Fibroblast of mammary gland (primary cell): ENCODE measurements around the gene KRTAP5-3.
"Not testable (repeated sequence)": the region's sequence is repeated elsewhere in the genome, so short reads cannot be mapped to it uniquely, and the experiment has no call there.

Experiments used
- DNase-seq: peaks from one replicate; pipeline ENCODE4 v3.0.0-alpha.2; 2010; ENCODE audit warnings: low read depth
- H3K4me3 ChIP-seq: 2 replicates; pipeline ENCODE4 v1.5.1; 2011; ENCODE audit warnings: low read depth, mild to moderate bottlenecking, low read length, moderate library complexity; ENCODE audit not compliant: control insufficient read depth
- TF ChIP-seq, protein P1 (sequence below): conservative IDR thresholded peaks from 2 replicates; pipeline ENCODE4 v1.5.1; 2011; ENCODE audit warnings: low read depth, low read length, inconsistent platforms; ENCODE audit not compliant: control insufficient read depth, insufficient read depth

The KRTAP5-3 gene

DNA sequence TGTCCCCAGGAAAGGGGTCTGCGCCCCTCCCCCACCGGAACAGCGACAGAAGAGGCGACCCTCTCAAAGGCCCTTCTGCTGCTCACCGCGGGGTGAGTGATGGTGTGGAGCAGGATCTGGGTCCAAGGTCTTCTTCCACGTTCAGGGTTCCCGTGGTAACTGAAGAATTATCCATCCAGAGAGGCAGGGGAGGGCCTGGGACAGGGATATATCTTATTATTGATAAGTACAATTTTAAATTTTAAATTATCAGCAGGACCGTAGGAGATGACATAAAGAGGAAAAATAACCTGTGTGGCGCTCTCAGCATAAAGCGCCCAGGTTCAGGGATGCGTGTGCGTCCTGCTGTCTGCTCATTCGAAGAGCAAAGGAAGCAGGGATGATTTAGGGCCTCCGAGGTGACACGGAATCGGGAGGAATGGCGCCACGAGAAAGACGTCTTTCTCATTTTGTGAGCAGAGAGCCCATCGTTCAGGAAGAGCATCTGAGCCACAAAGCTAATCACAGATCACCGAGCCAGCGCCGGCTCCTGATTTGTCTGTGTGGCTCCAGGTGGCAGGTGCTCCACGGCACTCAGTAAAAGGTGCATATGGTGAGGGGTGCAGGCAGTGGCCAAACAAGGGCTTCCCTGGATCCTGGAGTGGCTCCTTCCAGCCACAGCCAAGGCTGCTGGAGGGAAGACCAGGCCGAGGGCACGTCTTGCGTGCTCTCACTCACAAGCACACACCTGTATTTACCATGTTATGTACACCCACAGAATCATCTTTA is 40.6 kb upstream of the KRTAP5-3 start:
- TF ChIP-seq, protein P1, sequence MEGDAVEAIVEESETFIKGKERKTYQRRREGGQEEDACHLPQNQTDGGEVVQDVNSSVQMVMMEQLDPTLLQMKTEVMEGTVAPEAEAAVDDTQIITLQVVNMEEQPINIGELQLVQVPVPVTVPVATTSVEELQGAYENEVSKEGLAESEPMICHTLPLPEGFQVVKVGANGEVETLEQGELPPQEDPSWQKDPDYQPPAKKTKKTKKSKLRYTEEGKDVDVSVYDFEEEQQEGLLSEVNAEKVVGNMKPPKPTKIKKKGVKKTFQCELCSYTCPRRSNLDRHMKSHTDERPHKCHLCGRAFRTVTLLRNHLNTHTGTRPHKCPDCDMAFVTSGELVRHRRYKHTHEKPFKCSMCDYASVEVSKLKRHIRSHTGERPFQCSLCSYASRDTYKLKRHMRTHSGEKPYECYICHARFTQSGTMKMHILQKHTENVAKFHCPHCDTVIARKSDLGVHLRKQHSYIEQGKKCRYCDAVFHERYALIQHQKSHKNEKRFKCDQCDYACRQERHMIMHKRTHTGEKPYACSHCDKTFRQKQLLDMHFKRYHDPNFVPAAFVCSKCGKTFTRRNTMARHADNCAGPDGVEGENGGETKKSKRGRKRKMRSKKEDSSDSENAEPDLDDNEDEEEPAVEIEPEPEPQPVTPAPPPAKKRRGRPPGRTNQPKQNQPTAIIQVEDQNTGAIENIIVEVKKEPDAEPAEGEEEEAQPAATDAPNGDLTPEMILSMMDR: no peak
- H3K4me3 ChIP-seq: no peak overlapping the region
- no peak for DNase-seq

DNA sequence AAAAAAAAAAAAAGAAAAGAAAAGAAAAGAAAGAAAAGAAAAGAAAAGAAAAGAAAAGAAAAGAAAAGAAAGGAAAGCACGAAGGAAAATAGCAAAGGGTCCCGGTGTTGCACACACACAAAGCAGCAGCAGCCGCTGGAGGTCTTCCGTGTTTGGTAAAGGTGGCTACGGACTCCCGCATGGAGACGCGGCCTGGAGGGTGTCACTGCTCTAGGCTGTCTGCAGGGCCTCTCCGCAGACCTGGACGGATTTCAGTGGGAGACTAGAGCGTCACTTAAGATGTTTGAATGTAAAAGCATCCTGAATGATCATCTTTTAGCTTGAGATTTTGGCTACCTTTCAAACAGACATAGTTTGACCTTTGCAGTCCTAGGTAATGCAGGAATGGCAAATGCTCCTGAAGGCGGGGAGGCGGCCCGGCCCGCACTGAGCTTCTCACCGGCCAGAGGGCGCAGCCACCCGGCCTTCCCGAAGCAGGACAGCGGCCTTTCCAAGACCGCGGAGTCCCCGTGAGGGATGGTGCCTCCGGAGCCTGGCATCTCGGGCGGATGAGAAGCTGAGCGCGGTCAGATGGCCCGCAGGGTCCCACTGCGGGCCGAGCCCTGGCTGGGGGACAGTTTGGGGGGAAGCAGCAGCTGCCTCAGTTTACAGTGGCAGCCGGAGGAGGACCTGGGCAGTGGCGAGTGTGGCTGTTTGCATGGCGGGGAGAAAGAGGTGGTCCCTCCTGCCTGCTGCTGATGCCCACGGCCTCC is 39.8 kb upstream of the KRTAP5-3 start:
- no peak for DNase-seq

DNA sequence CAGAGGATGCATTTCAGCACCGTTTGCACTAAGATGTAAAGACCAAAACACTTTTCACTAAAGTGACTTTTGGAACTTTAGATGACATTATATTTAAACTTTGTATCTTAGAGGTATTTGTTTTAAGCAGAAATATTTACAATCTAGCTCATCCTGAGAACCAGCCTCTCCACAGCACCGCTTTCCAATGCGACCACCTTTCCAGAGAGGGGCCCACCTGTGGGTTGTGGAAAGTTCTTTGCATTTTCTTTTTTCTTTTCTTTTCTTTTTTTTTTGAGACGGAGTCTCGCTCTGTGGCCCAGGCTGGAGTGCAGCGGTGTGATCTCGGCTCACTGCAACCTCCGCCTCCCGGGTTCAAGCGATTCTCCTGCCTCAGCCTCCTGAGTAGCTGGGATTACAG is 38.3 kb upstream of the KRTAP5-3 start:
- not testable (repeated sequence) for DNase-seq, H3K4me3 ChIP-seq

More for the DNA sequence above, 39.8 kb upstream of the KRTAP5-3 start:
- TF ChIP-seq, protein P1: no peak
- H3K4me3 ChIP-seq: no peak overlapping the region

DNA sequence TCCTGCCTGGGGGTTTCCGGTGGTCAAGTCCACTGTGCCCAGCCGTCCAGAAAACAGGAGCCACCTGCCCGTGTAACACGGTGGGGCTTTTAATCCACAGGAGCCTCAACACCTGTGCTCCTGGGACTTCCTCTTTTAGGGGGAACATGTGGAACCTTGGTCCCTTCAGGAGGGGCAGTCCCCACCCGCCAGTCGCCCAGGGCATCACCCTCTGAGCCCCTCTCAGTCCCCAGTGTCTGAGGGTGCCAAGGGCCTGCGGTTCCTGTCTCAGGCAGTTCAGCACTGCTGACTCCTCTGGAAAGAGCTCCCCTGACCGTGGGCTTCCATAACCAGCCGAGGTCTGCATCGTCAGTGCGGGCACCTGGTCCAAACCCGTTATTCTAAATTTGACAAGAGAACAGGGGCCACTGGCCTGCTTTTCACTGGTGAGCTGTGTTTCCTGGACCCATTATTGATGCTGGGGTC is 37.1 kb upstream of the KRTAP5-3 start:
- TF ChIP-seq, protein P1: no peak
- DNase-seq: no peak
- H3K4me3 ChIP-seq: no peak overlapping the region

DNA sequence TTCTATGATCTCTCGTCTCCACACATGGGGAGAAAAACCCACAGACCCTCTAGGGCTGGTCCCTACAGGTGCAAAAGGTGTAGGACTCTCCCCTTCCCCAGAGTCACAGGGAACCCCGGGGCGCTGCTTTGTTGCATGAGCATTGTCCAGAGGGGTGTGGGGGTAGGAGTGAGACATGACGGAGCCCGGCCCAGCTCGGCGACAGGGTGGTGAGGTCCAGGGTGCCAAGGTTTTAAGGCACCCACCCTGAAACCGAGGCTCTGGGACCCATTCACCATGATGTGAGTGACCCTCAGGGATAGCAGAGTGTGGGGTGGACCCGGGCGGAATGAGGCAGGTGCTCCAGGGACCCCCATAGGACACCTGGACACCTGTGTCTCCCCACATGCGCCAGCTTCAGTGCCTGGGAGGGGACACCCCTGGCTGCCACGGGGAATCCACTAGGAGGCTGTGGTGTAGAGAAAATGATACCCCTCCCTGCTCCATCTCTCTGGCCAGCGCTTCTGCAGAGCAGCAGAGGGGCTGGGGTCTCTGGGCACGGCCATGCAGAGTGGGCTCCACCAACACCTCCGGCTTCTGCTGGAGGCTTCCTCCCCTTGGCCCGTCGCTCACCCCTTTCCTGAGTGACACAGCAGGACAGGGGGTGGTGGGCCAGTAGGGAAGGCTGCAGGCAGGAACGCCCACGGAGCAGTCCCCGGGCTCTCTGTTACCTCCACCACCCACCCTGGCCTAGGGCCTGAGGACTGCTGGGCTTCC is 36.5 kb upstream of the KRTAP5-3 start:
- no peak overlapping the region for H3K4me3 ChIP-seq
- no peak for DNase-seq
- TF ChIP-seq, protein P1: no peak

DNA sequence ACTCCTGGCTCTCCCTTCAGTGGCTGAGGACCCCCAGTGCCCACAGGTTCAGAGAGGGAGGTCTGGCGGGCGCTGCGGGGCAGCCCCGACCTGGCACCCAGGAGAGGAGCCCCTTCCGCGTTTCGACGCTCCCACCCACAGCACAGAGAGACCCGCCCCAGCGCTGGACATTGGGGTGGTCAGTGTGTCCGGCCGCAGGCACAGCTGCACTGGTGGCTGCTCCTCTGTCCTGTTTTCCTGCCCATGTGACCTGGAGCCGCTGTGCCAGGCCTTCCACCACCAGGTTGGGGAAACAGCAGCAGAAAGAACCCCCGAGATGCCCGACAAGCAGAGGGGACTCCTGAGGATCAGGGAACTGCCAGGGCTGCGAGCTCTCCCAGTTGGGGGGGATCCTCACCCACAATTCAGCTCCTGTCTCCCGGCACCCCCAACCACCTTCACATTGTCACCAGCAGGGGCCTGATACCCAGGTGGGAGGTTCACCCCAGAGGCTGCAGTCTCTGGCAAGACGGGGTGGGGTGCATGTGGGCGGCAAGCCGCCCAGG is 35.0 kb upstream of the KRTAP5-3 start:
- no peak for DNase-seq
- no peak overlapping the region for H3K4me3 ChIP-seq
- TF ChIP-seq, protein P1: no peak
